B cell (primary cell): ENCODE data around the gene CTDSPL. TPM values are rescaled to one million over a fixed set of nuclear protein-coding genes. Genes with fewer than 3 reads are reported as not detected.

ENCODE experiments used
- ATAC-seq: fragments of 200-7000 bp; cut with Tn5 transposase; one replicate; pipeline ENCODE4 v1.10.0; 2021; ENCODE audit warnings: low read depth, mild to moderate bottlenecking, moderate number of reproducible peaks, moderate library complexity
- CTCF ChIA-PET: fragments of 350-600 bp; sonication (Branson Sonifier 250); formaldehyde crosslinking; loops from one replicate; lab custom pipeline; 2021; ENCODE audit warnings: antibody characterized with exemption, inconsistent platforms; lab: Charles Lee
- POLR2A ChIA-PET: fragments of 350-600 bp; sonication (Branson Sonifier 250); formaldehyde crosslinking; loops from one replicate; lab custom pipeline; 2021; ENCODE audit warnings: antibody characterized with exemption; lab: Charles Lee
- DNase-seq: peaks from one replicate; pipeline ENCODE4 v3.0.0; 2013
- H2AFZ ChIP-seq: 2 replicates; pipeline ENCODE4 v1.6.1; 2012; ENCODE audit warnings: mild to moderate bottlenecking, low read depth, low read length; ENCODE audit not compliant: insufficient read depth, poor library complexity, severe bottlenecking
- H3K27ac ChIP-seq, 2 donors: 1 replicate in 1 of 2; 2 replicates in 1 of 2; pipeline ENCODE4 v1.5.1; 2012 to 2013; ENCODE audit warnings: low read length in 2 of 2, mild to moderate bottlenecking in 2 of 2, moderate library complexity in 1 of 2
- H3K27me3 ChIP-seq, 4 experiments: fragments of 200-600 bp in 1 of 4; sonication (generic) in 1 of 4; replicated peaks in 1 of 4; 1 replicate in 2 of 4; 2 replicates in 2 of 4; pipeline versions ENCODE4 v1.6.1 to v1.7.0; 2013 to 2016; ENCODE audit warnings: low read length in 3 of 4, mild to moderate bottlenecking in 2 of 4, mixed read lengths in 1 of 4, moderate library complexity in 1 of 4; ENCODE audit not compliant: insufficient read depth in 4 of 4, control insufficient read depth in 3 of 4; ENCODE audit errors: control extremely low read depth in 1 of 4
- H3K36me3 ChIP-seq, 2 experiments: replicated peaks in 1 of 2; 1 replicate in 1 of 2; 2 replicates in 1 of 2; pipeline versions ENCODE4 v1.6.1 to v1.7.1; 2013; ENCODE audit warnings: low read length in 1 of 2; ENCODE audit not compliant: insufficient read depth in 2 of 2, control insufficient read depth in 1 of 2; ENCODE audit errors: control extremely low read depth in 1 of 2, extremely low read depth in 1 of 2
- H3K4me1 ChIP-seq, 2 donors: fragments of 200-600 bp in 1 of 2; sonication (generic) in 1 of 2; 1 replicate in 1 of 2; 2 replicates in 1 of 2; pipeline versions ENCODE4 v1.5.1 to v1.6.1; 2013 to 2017; ENCODE audit warnings: low read length in 2 of 2; ENCODE audit not compliant: control insufficient read depth in 2 of 2, insufficient read depth in 2 of 2
- H3K4me2 ChIP-seq: replicated peaks from 2 replicates; pipeline ENCODE3; 2012; ENCODE audit warnings: mild to moderate bottlenecking, low read depth, low read length; ENCODE audit not compliant: poor library complexity, severe bottlenecking
- H3K4me3 ChIP-seq, 5 experiments: fragments of 200-600 bp in 1 of 5; sonication (generic) in 1 of 5; 1 replicate in 3 of 5; 2 replicates in 2 of 5; pipeline versions ENCODE4 v1.5.1 to v1.7.0; 2011 to 2016; ENCODE audit warnings: low read length in 4 of 5, mild to moderate bottlenecking in 4 of 5, low read depth in 2 of 5, control low read depth in 1 of 5, moderate library complexity in 1 of 5; ENCODE audit not compliant: insufficient read depth in 1 of 5; ENCODE audit errors: control extremely low read depth in 1 of 5, extremely low read depth in 1 of 5
- H3K79me2 ChIP-seq: fragments of 200-600 bp; sonication (generic); one replicate; pipeline ENCODE4 v1.6.0; 2016; ENCODE audit warnings: low read length; ENCODE audit not compliant: control insufficient read depth, insufficient read depth
- H3K9ac ChIP-seq: fragments of 200-600 bp; sonication (generic); 2 replicates; pipeline ENCODE4 v1.6.1; 2017; ENCODE audit warnings: mild to moderate bottlenecking, low read length, moderate library complexity
- H3K9me3 ChIP-seq, 3 donors: one replicate each; pipeline versions ENCODE4 v1.6.1 to v1.7.1; 2013; ENCODE audit warnings: low read length in 2 of 3; ENCODE audit not compliant: control insufficient read depth in 2 of 3, insufficient read depth in 1 of 3; ENCODE audit errors: control extremely low read depth in 1 of 3
- H4K20me1 ChIP-seq: 2 replicates; pipeline ENCODE4 v1.6.0; 2012; ENCODE audit warnings: mild to moderate bottlenecking, low read length; ENCODE audit not compliant: insufficient read depth, control insufficient read depth, poor library complexity, severe bottlenecking
- H3K27ac Mint-ChIP-seq: one replicate; pipeline ENCODE4 v1.8.0; 2021; ENCODE audit warnings: mixed read lengths
- H3K27me3 Mint-ChIP-seq: one replicate; pipeline ENCODE4 v1.8.0; 2021; ENCODE audit warnings: mixed read lengths
- H3K4me1 Mint-ChIP-seq: one replicate; pipeline ENCODE4 v1.8.0; 2021; ENCODE audit warnings: mixed read lengths
- H3K4me3 Mint-ChIP-seq: one replicate; pipeline ENCODE4 v1.8.0; 2021; ENCODE audit warnings: mixed read lengths
- H3K9me3 Mint-ChIP-seq: one replicate; pipeline ENCODE4 v1.8.0; 2022; ENCODE audit warnings: mixed read lengths; ENCODE audit not compliant: insufficient read depth
- EZH2 ChIP-seq: IDR thresholded peaks from 2 replicates; pipeline ENCODE4 v1.6.1; 2012; ENCODE audit warnings: borderline replicate concordance, low read depth, mild to moderate bottlenecking, moderate library complexity, low read length; ENCODE audit not compliant: insufficient read depth, poor library complexity, severe bottlenecking
- WGBS: methylation state at CpG from one replicate; pipeline ENCODE4 v1.1.5; 2013; ENCODE audit warnings: missing lambda C conversion rate; ENCODE audit not compliant: insufficient coverage; 5-methylcytosine and 5-hydroxymethylcytosine counted together
- intact Hi-C: fragments of 100-400 bp; cut with micrococcal nuclease; formaldehyde crosslinking; loops from one replicate; pipeline ENCODE4 v1.10.0; 2022
- polyA plus RNA-seq: library from polyadenylated mRNA; depleted of rRNA; stranded (reverse); fragments of >200 nt; gene quantifications from 2 replicates; pipeline ENCODE4 v1.2.3, GENCODE V29; 2012
- total RNA-seq, 2 donors: library from RNA; stranded (reverse); fragments of 120-200 nt in 1 of 2; gene quantifications; 1 replicate in 1 of 2; 2 replicates in 1 of 2; pipeline versions ENCODE4 v1.2.3 to v1.2.4, GENCODE V29; 2013 to 2022
- TF ChIP-seq, protein P1 (sequence below): fragments of 200-600 bp; IDR thresholded peaks from one replicate; pipeline ENCODE4 v1.8.0; 2022; ENCODE audit warnings: antibody characterized with exemption, mild to moderate bottlenecking

The CTDSPL gene
- total and polyA plus RNA-seq, 2 donors (not counting 1 experiment from before 2014, with no cell fraction given): not detected

DNA sequence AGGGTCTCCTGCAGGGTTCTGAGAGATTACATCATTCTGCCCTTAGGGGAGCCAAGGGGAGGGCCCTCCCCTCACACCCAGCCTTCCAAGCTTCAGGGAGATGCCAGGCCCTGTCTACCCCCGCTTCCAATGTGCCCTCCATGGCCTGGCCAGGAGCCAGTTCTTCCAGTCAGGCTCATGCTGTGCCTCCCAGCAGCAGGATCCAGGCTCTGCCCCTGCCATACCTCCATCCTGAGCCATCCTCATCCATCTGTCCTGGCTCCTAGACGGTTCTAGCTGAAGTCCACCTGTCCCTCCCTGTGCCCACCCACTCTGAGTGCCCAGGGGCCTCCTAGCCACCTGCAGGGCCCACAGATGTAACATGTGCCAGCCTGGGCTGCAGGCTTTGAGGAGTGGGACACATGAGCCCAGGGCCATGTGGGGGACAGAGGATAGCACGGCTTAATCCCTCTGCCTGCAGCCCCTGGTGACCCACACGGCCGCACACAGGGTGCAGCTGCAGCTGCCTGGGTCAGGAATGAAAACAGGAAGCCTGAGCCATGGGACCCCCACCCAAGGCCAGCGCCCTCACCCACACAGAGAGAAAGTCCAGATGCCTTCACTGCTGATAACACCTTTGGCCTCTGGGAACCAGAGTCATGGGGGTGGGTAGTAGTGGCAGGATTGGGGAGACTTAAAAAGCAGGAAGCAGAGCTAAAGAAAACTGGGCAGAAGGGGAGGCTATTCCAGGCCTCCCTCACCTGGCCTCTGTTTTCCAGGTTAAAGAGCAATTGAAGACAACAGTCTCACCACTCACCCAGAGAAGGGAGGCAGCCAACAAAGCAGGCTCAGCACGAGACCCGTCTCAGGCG, 156.0 kb downstream of the CTDSPL start:
- Mint-ChIP-seq H3K4me1 (no peaks in the 10 kb centered on the region), H3K27me3 (no peaks in the 10 kb centered on the region), H3K27ac (no peak overlapping the region), H3K4me3 (no peak overlapping the region), H3K9me3 (peaks cover 3% of the 10 kb centered on the region)
- intact Hi-C loops: no loop called here
- Histone ChIP-seq H3K9ac (no peak overlapping the region), H3K27ac (no peak overlapping the region), H3K4me1 (no peaks in the 10 kb centered on the region), H3K4me3 (no peak overlapping the region), H3K36me3 (peaks cover 0 to 3% of the 10 kb centered on the region in 2 experiments), H3K27me3 (no peaks in the 10 kb centered on the region), H3K9me3 (peaks cover 0 to 16% (median 0%) of the 10 kb centered on the region in 3 donors), H3K4me2 (no peak overlapping the region), H3K79me2 (no peaks in the 10 kb centered on the region), H4K20me1 (no peaks in the 10 kb centered on the region), H2AFZ (no peak overlapping the region)
- 79% methylated on average over 8 of the region's 9 CpGs for WGBS
- POLR2A ChIA-PET: no interaction called here
- DNase-seq (no peak), ATAC-seq (no peak)
- TF ChIP-seq EZH2: no peak
- TF ChIP-seq, protein P1, sequence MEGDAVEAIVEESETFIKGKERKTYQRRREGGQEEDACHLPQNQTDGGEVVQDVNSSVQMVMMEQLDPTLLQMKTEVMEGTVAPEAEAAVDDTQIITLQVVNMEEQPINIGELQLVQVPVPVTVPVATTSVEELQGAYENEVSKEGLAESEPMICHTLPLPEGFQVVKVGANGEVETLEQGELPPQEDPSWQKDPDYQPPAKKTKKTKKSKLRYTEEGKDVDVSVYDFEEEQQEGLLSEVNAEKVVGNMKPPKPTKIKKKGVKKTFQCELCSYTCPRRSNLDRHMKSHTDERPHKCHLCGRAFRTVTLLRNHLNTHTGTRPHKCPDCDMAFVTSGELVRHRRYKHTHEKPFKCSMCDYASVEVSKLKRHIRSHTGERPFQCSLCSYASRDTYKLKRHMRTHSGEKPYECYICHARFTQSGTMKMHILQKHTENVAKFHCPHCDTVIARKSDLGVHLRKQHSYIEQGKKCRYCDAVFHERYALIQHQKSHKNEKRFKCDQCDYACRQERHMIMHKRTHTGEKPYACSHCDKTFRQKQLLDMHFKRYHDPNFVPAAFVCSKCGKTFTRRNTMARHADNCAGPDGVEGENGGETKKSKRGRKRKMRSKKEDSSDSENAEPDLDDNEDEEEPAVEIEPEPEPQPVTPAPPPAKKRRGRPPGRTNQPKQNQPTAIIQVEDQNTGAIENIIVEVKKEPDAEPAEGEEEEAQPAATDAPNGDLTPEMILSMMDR: no peak
- CTCF ChIA-PET: no interaction called here
